Nephron progenitor cell (in vitro differentiated cells): ENCODE data around the gene SH3PXD2B.
"Not testable (repeated sequence)": the region's sequence is repeated elsewhere in the genome, so short reads cannot be mapped to it uniquely, and the experiment has no call there.

ENCODE experiments used
- DNase-seq: peaks from one replicate; pipeline ENCODE4 v3.0.0; 2021
- H3K27ac Mint-ChIP-seq: 2 replicates; pipeline ENCODE4 v1.8.0; 2021; ENCODE audit warnings: mild to moderate bottlenecking, moderate library complexity, mixed read lengths
- H3K27me3 Mint-ChIP-seq: 2 replicates; pipeline ENCODE4 v1.8.0; 2021; ENCODE audit warnings: mild to moderate bottlenecking, low read depth, mixed read lengths; ENCODE audit not compliant: poor library complexity
- H3K36me3 Mint-ChIP-seq: 2 replicates; pipeline ENCODE4 v1.8.0; 2021; ENCODE audit warnings: low read depth, mixed read lengths
- H3K4me1 Mint-ChIP-seq: 2 replicates; pipeline ENCODE4 v1.8.0; 2021; ENCODE audit warnings: mixed read lengths
- H3K4me3 Mint-ChIP-seq: 2 replicates; pipeline ENCODE4 v1.8.0; 2021; ENCODE audit warnings: mild to moderate bottlenecking, moderate library complexity, mixed read lengths
- H3K9me3 Mint-ChIP-seq: 2 replicates; pipeline ENCODE4 v1.8.0; 2021; ENCODE audit warnings: mild to moderate bottlenecking, moderate library complexity, mixed read lengths
- TF ChIP-seq, protein P1 (sequence below): fragments of 200-600 bp; sonication (generic); IDR thresholded peaks from 2 replicates; pipeline ENCODE4 v1.5.0; 2021; ENCODE audit warnings: antibody characterized with exemption

SH3PXD2B gene

DNA sequence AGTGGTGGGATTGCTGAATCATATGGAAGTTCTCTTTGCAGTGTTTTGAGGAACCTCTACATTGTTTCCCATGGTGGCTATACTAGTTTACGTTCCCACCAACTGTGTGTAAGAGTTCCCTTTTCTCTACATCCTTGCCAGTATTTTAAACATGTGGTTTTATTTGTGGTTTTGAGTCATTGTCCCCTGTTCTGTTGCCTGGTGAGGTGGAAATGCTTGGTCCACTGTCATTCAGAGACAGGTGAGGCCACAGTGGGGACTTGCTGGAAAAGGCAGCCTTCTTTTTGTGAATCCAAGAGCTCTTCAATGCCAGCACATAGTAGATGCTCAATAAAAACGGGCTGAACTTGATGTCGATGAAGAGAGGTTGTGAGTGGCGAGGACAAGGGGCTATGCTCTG lies 44.2 kb downstream of the SH3PXD2B start:
- no peak overlapping the region for H3K27ac Mint-ChIP-seq
- no peak overlapping the region for H3K4me3 Mint-ChIP-seq
- peaks cover 6% of the 10 kb centered on the region for H3K4me1 Mint-ChIP-seq
- TF ChIP-seq, protein P1, sequence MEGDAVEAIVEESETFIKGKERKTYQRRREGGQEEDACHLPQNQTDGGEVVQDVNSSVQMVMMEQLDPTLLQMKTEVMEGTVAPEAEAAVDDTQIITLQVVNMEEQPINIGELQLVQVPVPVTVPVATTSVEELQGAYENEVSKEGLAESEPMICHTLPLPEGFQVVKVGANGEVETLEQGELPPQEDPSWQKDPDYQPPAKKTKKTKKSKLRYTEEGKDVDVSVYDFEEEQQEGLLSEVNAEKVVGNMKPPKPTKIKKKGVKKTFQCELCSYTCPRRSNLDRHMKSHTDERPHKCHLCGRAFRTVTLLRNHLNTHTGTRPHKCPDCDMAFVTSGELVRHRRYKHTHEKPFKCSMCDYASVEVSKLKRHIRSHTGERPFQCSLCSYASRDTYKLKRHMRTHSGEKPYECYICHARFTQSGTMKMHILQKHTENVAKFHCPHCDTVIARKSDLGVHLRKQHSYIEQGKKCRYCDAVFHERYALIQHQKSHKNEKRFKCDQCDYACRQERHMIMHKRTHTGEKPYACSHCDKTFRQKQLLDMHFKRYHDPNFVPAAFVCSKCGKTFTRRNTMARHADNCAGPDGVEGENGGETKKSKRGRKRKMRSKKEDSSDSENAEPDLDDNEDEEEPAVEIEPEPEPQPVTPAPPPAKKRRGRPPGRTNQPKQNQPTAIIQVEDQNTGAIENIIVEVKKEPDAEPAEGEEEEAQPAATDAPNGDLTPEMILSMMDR, result no peak
- H3K9me3 Mint-ChIP-seq, result no peaks in the 10 kb centered on the region
- H3K36me3 Mint-ChIP-seq, result peaks cover 41% of the 10 kb centered on the region
- DNase-seq, result no peak
- peaks cover 3% of the 10 kb centered on the region for H3K27me3 Mint-ChIP-seq

DNA sequence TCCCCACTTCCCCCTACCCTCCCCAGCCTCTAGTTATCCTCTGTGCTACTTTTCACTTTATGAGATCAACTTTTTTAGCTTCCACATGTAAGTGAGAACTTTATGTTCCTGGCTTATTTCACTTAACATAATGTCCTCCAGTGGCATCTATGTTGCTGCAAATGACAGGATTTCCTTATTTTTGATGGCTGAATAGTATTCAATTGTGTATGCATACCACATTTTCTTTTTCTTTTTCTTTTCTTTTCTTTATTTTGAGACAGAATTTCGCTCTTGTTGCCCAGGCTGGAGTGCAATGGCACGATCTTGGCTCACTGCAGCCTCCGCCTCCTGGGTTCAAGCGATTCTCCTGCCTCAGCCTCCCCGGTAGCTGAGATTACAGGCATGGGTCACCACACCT lies 44.8 kb downstream of the SH3PXD2B start:
- not testable (repeated sequence) for H3K27me3 Mint-ChIP-seq, DNase-seq, H3K4me1 Mint-ChIP-seq, H3K4me3 Mint-ChIP-seq, H3K27ac Mint-ChIP-seq, H3K9me3 Mint-ChIP-seq
- H3K36me3 Mint-ChIP-seq, result peaks cover 47% of the 10 kb centered on the region

DNA sequence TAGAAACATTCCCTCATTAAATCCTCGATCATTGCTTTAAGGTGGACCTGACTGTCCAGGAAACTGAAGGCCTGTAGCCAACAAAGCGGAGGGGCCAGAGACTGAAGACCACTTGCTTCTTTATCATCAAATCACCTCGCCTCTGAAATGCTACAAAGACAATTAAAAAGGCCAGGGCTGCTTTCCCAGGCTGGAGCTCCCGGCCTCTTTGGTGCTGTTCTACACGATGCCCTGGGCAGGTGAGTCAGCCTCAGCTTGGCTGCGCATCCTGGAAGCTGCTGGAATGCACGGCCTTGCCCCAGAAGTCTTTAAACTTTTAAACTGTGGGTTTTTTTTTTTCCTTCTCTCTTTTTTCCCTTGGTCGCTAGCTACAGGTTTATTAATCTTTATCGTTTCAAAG lies 46.5 kb downstream of the SH3PXD2B start:
- H3K27ac Mint-ChIP-seq, result peak overlapping the region; percentile 90
- TF ChIP-seq, protein P1, result no peak
- no peak overlapping the region for H3K4me3 Mint-ChIP-seq
- no peak for DNase-seq
- H3K36me3 Mint-ChIP-seq, result peaks cover 51% of the 10 kb centered on the region
- H3K27me3 Mint-ChIP-seq, result no peaks in the 10 kb centered on the region
- H3K4me1 Mint-ChIP-seq, result peaks cover 15% of the 10 kb centered on the region
- peaks cover under 1% of the 10 kb centered on the region for H3K9me3 Mint-ChIP-seq

DNA sequence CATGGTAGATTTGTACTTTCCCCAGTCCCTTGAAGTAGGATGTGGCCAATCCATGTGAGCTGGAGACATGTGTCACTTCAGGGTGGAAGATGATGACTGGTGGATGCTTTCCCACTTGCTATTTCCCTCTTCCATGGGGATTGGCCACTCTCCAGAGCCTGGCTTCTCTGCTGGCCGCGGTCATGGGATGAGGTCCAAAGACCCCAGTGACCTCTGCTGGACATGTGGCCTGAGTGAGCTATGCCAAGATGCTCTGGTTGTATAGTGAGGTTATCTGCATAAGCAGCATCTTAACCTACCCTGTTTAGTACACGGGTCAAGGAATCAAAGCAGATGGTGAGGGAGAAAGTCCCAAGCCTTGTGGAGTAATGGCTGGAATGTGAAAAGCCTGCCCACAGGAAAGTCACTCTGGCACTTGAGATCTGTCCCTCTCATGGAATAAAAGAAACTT lies 47.1 kb downstream of the SH3PXD2B start:
- peaks cover 52% of the 10 kb centered on the region for H3K36me3 Mint-ChIP-seq
- H3K9me3 Mint-ChIP-seq, result peaks cover 6% of the 10 kb centered on the region
- DNase-seq, result no peak
- no peaks in the 10 kb centered on the region for H3K27me3 Mint-ChIP-seq
- no peak overlapping the region for H3K4me3 Mint-ChIP-seq
- TF ChIP-seq, protein P1, result no peak
- peaks cover 16% of the 10 kb centered on the region for H3K4me1 Mint-ChIP-seq
- peak overlapping the region; percentile 90 for H3K27ac Mint-ChIP-seq

DNA sequence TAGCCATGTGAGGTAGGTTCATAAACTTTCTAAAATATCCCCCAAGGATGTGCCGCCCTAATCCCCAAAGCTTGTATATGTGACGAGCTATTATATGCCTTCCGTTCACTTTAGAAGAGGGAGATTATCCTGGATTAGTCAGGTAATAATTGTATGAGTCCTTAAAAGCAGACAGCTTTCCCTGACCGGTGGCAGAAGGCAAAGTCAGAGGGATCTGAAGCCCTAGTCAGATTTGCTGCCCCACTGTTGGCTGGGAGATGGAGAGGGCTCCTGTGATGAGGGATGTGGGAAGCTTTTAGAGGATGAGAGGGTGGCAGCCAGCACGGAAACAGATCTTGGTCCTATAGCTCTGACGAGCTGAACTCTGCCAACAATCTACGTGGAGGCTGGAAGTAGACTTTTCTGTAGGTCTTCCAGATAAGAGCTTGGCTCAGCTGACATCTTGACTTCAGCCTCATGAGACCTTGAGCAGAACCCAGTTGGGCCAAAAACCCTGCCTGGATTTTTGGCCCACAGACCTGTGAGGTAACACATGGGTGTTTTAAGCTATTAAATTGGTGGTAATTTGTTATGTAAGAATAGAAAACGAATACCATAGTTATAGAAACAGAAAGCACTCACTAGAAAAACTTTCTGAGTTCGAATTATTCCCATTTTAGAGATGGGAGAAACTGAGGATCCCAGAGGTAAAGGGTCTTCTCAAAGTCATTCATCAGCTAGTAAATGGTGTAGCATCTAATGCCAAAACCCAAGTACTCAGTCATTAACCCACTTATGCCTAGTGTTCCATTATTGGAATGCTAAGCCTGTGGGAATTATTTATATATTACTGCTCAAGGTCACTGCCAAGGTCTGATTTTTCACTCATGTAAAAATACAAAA lies 48.9 kb downstream of the SH3PXD2B start:
- peaks cover 14% of the 10 kb centered on the region for H3K9me3 Mint-ChIP-seq
- DNase-seq, result no peak
- TF ChIP-seq, protein P1, result no peak
- H3K27me3 Mint-ChIP-seq, result no peaks in the 10 kb centered on the region
- H3K4me1 Mint-ChIP-seq, result peaks cover 28% of the 10 kb centered on the region
- no peak overlapping the region for H3K4me3 Mint-ChIP-seq
- H3K27ac Mint-ChIP-seq, result peak overlapping the region; percentile 80
- peaks cover 63% of the 10 kb centered on the region for H3K36me3 Mint-ChIP-seq

DNA sequence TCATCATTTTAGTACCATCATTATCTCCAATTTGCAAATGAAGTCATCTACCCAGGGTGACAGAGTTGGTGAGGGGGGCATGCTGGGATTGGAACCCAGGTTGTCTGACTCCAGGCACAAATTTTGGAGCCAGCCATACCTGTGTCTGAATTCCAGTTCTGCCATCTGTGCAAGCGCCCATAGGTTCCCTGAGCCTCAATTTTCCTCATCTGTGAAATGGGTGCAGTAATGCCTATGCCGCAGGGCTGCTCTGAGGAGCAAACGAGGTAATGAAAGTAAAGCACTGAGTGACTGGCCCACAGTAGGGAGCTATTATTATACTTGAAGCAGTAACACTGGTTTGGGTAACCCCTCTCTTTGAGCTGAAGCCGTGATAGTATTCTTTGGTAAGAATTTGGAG lies 49.6 kb downstream of the SH3PXD2B start:
- TF ChIP-seq, protein P1, result no peak
- DNase-seq, result no peak
- Mint-ChIP-seq H3K4me3 (no peak overlapping the region), H3K9me3 (peaks cover 15% of the 10 kb centered on the region), H3K27ac (no peak overlapping the region), H3K4me1 (peaks cover 28% of the 10 kb centered on the region), H3K27me3 (no peaks in the 10 kb centered on the region), H3K36me3 (peaks cover 62% of the 10 kb centered on the region)
